GM21515 (cell line): ENCODE data around the gene PLXNB2.

ENCODE experiments used
- ATAC-seq: cut with Tn5 transposase; IDR thresholded peaks from one replicate; pipeline ENCODE4 v1.9.1; 2021; ENCODE audit not compliant: unreplicated experiment

The PLXNB2 gene

DNA sequence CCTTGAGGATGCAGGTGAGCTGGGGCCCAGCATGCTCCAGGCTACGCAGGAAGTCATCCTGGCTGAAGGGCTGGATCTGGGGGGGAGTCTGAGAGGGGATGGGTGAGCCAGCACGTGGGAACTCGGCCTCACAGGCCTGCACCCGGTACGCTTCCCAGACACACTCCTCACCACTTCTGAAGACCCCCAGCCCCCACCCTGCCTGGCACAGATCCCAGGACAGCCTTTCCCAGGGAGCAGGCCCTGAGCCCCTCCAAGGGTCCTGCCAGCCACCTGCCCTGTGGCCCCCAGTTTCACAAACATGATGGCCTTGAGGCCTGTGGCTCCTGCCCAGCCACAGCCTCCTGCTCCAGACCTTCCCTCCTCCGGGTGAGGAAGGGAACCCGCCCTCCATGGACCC, 5.6 kb upstream of the PLXNB2 start:
- no peak for ATAC-seq

DNA sequence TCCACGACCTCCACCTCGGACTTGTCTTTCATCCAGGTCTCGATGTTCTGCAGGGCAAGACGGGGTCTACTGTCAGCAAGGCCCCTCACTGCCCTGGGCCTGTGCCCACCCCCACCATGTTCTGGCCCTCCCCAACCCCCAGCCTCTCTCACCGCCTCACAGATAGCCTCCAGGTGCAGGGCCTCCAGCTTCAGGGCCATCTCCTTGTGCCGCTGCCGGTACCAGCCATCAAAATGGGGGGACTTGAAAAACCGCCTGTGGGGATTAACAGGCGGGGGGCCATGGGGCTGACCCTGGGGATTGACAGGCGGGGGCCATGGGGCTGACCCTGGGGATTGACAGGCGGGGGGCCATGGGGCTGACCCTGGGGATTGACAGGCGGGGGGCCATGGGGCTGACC, 4.9 kb upstream of the PLXNB2 start:
- no peak for ATAC-seq

DNA sequence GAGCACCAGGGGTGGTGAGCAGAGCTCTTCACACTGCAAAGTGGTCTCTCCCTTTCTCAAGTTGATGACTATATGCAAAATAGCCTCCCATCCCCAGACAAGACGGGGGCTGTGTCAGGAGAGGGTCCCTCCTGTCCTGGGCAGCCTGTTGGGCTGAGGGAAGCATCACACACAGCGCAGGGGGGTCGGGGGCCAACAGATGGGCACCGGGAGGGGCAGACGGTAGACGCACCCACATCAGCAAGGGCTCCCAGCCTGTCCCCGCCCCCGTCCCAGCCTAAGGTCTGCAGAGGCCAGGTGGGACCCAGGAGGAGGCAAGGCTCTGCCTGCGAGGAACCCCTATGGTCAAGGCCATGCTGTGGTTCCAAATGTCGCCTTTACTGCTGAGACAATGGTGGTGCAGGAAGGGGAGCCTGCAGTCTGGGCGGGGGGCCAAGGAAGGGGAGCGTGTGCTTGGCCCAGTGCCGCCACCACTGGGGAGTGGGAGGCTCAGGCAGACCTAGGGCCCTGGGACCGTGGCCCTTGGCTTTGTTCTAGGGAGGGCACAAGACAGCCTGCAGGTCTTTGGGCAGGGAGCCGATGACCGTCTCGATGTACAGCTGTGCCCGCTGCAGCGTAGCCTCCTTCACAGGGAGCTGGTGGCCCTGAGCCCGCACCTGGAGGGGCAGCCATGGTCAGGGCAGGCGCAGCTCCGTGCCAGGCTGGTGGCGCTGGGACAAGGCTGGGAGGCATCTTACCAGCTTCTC, 4.3 kb upstream of the PLXNB2 start:
- no peak for ATAC-seq

DNA sequence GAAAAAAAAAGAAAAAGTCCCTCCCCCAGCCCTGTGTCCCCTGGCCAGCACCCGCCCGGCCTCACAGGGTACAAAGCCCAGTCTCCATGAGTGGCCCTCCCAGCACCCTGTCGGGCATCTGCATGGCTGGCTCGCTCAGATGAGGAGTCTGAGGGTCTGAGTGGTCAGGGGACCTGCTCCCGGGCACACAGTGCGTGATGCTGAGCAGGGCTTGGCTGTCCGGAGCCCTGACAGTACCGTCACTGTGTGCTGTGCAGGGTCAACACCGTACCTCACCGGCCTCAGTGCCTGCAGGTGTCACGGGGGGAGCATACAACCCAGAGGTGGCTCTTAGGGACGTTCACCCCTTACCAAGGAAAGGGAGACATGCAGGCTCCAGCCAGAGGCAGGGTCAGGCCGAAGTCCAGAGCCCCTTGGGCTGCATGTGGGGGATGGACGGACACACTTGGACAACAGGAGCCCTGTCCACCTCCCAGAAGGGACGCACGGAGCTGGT, 3.6 kb upstream of the PLXNB2 start:
- no peak for ATAC-seq

DNA sequence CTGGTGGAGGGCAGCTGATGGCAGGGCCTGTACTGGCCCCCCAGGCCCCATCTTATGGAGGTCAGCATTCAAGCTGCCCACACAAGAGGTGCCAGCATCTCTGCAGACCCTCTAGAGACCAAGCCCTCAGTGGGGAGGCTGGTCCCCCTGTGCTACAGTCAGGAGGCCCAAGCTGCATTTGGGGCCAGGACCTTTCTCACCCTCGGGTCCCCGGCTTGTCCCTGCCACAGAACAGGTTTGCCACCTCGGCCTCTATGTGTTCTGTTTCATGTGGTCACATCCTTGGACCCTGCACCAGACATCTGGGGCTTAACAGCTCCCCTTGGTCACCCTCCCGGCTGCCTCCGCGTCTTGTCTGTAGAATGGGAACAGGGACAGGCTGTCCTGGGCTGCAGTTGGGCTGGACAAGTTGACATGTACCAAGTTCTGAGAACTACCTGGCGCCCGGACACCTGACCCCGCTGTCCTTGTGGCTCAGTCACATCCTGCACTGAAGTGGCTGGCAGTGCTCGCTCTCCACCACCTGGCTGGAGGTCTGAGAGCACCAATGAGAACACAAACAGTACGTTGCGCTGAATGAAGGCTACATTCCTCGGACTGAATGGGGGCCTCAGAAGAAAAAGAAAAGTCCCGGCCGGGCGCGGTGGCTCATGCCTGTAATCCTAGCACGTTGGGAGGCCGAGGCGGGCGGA, 2.7 kb upstream of the PLXNB2 start:
- no peak for ATAC-seq

DNA sequence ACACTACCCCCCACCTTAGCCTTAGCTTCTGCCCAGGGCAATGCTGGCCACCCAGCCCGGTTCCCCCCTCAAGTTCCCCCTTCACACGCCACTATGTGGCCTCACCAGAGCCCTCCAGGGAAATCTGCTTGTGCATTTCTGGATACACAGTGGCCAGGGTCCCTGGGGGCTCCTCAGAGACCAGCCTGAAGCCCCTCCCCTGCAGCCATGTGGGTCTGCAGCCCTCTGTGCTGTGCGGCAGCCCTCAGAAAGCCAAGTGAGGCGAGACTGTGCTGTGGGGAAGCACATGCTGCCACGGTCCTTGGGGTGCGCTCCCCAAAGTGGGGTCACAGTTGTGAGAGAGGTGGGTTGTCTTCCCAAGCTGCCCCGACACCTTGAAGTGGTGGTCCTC, 2.1 kb upstream of the PLXNB2 start:
- ATAC-seq: no peak

DNA sequence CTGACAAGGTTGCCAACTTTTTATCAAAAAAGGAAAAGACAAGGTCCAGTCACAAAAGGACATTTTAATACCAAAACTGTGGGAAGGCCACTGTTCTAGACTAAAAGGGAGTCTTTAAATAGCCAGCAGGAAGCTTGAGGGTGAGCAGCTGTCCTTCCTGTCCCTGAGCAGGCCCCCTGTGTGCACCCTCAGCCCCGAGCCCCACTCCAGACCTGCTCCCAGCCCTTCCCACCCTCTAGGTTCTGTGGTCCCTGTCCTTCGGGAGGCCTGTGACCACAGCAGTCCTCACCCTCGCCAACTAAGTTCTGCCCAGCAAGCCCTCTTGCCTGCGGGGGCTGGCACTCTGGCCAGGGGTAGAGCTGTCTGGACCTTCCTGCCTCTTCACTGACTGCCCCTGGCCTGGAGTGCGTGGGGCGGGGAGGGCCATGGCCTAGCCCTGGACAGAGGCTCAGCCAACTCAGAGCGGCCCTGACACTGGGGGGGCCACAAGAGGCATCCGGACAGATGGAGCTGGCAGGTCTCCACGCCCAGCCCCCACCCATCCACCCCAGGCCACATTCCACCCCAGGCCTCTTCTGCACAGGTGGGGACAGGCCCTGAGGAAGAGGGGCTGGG, 1.6 kb upstream of the PLXNB2 start:
- ATAC-seq: no peak

DNA sequence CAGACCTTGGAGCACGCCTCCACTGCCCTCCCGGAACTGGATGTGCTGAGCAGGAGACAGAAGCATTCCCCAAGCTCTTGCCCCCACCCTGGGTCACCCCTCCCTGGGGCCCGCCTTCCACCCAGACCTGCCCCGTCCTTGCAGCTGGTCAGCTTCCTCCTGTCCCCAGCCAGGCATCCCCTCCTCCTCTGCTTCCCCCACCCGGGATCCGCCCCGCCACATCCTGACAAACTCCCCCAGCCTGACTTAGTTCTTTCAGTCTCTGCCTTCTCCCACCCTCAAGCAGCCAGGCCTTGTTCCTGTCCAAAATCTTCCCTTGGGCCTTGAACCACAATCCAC, 1.1 kb upstream of the PLXNB2 start:
- no peak for ATAC-seq

DNA sequence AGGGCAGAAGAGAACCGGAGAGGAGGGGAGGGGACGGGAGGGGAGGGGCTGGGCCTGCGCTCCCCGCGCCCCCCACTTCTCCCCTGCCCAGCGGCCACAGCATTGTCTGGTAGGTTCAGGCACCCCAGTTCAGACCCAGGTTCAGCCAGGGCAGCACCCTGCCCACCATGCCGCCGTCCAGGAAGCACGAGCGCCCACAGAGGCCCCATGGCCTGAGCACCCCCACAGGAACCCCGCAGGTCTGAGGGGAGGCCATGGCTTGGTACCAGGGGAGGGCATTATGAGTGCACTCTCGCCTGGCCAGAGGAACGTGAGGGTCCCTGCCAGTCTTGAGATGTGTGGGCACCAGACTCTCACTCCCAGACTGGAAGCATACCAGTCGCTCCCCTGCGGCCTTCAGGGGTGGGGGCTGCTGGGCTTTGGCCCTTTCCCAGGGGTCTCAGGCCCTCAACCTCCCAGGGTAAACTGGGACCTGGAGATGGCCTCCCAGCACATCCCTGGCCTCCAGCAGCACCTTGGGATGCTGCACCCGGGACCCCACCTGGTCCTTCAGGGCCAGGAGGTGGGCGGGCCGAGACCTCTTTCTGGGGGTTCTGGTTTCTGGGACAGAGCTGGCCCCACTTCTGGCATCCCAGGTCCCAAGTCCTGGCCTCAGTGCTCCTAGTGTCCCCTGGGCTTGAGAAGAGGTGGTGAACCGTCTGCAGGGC, 597 bp upstream of the PLXNB2 start:
- no peak for ATAC-seq

DNA sequence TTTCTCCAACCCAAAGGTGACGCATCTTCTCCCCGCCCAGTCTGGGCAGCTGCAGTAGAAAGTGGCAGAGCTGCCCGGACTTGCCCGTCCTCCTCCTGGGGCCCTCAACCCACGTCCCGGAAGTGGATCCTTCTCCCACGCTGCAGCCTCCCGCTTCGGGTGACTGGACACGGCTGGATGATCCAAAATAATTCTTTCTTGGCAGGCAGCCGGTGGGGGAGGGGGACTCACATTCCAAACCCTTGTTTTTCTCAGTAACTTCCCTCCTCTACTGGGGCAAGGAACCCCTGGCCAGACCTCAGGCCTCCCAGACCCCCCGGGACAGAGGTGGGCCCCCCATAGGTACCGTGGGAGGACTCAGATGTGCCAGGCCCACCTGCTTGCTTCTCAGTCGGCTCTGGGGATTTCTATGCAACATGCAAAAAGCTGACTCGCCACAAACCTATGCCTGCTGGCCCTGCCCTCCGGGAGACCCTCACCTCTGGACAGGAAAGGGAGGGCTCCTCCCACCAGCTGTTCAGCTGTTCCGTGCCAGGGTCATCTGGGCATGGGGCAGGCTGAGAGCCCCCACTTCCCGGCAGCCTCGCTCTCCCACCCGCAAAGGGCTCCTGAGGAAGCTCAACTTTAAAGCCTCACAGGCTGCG, 1.4 kb downstream of the PLXNB2 start:
- ATAC-seq: no peak

DNA sequence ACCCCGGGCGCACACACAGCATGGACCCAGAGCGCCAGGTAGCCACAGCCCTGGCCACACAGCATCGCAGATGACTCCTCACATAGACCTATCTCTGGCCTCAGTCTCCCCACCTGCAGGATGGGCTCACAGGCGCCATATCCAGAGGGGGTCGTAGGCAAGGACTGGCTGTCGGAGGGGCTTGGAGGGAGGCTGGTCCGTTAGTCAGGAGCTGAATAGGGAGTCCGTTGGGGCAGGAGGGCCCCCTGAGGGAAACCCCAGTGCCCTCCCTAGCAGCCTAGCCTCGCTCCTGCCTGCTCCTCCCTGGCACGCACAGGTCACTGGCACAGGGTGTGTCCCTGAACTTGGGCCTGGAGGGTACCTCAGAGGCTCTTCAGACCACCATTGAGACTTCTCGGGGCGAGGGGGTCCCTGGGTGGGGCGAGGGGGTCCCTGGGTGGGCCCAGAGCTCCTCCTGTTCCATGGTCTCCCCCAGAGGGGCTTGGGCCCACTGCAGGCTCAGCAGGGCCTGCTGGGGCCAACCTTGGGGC, 2.0 kb downstream of the PLXNB2 start:
- no peak for ATAC-seq

DNA sequence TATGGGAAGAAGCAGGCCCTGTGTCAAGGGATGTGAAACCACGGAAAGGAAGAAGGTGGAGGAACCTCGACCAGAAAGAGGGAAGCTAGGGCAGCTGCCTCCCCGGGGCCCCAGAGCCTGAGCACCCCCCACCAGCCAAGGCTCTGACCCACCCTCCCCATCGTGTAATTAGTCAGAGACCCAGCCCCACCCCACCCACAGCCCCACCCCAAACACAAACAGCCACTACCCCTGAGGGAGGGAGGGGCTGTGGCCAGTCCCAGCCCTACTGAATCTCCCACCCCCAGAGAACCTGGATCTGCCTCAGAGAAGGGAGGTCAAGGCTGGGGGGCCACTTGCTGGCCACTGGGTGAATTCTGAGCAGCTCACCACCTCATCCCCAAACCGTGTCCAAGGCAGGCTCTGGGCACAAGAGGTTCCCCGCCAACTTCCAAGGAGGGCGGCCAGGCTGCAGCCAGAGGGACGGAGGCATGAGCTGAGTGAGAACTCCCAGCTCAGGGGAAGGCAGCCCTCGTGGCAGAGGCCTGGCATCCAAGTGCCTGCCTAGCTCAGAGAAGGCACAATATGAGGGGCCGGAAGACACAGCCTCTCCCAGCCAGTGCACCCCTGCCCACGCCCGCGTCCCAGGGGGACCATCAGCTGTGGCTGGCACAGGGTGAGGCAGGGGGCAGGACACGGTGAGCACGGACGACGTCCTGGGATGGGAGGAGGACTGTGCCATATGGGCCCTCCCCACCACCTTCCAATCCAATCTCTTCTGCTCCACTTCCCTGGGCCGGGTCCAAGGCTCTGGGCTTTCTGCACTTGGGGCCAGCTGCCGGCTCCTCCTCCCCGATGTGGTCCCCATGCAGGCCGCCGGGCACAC, 2.7 kb downstream of the PLXNB2 start:
- no peak for ATAC-seq

DNA sequence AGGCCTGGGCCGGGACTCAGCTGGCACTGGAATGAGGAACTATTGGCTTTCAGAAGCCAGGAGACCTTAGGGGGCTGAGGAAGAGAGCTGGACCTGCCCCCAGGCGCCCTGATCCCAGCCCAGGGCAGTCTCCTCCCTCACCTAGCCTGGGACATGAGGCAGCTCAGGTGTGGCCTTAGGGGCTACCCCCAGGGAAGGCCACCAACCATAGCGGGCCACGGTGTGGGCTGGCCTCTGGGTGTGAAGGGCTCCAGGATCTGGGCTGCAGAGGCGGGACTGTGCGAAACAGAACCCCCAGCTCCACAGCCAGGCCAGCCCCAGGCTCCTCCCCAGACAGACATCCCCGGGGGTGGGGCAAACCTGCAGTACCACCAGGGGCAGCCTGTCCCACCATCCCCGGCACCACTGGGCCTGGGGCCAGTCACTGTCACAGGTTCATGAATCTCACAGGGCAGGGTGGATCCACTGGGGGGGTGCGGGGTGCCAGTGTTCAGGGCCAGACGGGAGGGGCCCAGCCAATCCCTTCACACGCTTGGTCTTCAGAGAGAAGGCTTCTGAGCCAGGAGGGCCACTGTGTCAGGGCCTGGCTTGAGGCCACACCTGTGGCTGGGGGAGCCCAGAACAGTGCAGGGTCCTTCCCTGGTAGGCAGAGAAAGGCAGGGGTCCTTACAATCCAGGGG, 3.5 kb downstream of the PLXNB2 start:
- ATAC-seq: no peak

DNA sequence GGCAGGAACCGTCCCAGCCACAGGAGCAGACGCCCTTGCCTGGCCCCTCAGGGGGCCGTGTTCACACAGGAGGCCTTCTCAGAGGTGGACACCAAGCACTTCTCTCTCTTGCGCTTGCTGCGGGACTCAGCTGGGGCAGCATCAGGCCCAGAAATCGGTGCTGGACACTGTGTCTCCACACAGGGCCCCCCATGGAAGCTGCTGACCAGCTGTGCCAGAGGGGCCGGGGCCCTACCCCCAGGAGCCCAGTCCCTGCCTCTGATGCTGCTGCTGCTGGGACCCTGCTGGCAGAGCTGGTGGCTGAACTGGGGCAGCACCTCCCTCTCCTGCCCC, 4.0 kb downstream of the PLXNB2 start:
- ATAC-seq: no peak

DNA sequence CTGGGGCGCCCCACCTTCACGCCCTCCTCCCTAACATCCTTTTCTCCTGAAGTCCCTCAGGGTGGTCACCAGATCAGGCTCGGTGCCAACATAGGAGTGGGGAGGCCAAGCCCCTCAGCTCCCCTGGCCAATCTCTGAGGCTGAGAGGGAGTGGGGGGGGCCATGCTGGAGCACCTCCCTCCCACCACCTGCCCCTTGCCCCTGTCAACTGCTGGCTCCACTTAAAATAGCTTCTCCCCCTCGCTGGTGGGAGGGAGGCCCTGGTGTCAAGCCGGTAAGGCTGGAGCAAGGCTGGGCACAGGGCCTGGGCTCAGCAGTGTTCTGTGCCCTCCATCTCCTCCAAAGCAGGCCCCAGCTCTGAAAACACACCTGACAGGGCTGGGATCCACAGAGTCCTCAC, 4.9 kb downstream of the PLXNB2 start:
- ATAC-seq: no peak

DNA sequence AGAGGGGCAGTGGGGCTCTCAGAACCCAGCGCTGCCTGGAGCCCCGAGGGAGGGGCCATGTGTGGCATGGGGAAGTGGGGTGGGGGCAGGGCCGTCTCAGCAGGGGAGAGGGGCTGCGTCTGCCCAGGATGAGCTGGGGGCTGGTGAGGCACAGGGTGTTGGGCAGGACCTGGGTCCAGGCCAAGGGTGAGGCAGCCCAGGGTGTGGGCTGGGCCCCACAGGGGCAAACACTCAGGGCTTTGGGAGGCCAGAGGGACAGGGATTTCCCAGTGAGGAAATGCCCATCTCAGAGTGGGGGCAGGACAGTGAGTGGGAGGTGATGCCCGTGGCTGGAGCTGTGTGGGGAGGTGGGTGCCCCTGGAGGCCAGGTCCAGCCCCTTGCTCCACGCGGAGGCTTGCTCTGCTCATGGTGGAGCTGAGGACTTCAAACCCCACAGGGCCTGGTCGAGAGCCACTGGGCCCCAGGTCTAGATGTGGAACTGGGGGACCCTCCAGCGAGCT, 5.4 kb downstream of the PLXNB2 start:
- ATAC-seq: no peak

DNA sequence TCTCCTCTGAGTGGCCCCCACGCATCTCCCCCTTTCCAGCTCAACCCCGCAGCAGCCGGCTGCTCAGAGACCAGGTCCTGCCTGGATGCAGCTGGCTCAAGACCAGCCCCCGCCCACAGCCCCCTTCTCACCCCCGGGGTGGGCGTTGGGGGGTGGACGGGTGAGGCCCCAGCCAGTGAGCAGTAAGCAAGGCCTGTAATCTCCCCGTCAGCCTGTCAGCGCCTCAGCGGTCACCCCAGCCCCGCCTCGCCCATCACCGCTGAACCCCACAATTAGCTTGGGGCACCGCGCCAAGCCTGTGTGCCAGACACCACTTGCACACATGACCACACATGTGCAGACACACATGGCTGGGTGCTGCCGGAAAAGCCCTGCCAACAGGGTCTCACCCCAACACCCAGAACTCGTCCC, 5.9 kb downstream of the PLXNB2 start:
- no peak for ATAC-seq

DNA sequence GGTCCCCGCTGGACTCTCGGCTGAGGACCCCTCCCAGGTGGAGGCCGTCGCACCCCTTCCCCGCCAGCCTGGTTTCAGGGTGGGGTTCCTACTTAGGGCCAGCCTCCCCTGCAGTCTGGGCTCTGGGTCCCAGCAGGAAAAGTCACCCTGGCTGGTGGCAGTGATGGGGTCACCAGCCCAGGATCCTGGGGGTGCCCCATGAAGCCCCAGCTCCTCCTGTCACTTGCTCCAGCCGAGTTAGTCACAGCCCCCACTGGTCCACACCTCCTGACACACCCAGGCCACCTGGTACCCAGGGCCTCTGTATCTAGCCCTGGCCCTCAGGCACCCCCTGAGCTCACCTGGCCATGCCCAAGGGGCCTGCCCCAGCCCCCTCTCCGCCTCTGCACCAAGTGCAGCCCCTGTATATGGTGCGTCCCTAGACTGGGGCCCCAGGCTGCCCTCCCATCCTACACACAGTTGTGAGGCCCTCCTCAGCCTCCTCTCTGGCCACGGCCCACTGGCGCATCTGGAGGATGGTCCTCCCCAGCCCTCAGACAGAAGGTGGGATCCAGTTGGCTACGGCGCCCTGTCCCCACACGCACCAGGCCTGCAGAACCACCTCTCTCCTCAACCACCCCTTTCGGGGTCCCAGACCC, 6.7 kb downstream of the PLXNB2 start:
- no peak for ATAC-seq
